Fibroblast of lung (primary cell): ENCODE measurements around the gene GAGE13. TPM values are rescaled to one million over a fixed set of nuclear protein-coding genes. Genes with fewer than 3 reads are reported as not detected.
"Not testable (repeated sequence)": the region's sequence is repeated elsewhere in the genome, so short reads cannot be mapped to it uniquely, and the experiment has no call there.

Experiments used
- DNase-seq, 2 donors: peaks; one replicate each; pipeline versions ENCODE4 v3.0.0 to v3.0.0-alpha.2; 2010; ENCODE audit warnings: low read depth in 2 of 2
- H2AFZ ChIP-seq: 2 replicates; pipeline ENCODE4 v1.5.1; 2012; ENCODE audit warnings: low read length, control low read depth, inconsistent platforms
- H3K27ac ChIP-seq: 2 replicates; pipeline ENCODE4 v1.5.1; 2011; ENCODE audit warnings: low read length, control low read depth; ENCODE audit not compliant: insufficient read depth
- H3K27me3 ChIP-seq: 2 replicates; pipeline ENCODE4 v1.5.1; 2011; ENCODE audit warnings: mild to moderate bottlenecking, low read length; ENCODE audit not compliant: control insufficient read depth, insufficient read depth
- H3K36me3 ChIP-seq: 2 replicates; pipeline ENCODE4 v1.5.1; 2011; ENCODE audit warnings: low read length; ENCODE audit not compliant: control insufficient read depth, insufficient read depth
- H3K4me1 ChIP-seq: 2 replicates; pipeline ENCODE4 v1.5.1; 2011; ENCODE audit warnings: low read length; ENCODE audit not compliant: control insufficient read depth, insufficient read depth; ENCODE audit errors: extremely low read depth
- H3K4me2 ChIP-seq: 2 replicates; pipeline ENCODE4 v1.5.1; 2011; ENCODE audit warnings: low read length, control low read depth; ENCODE audit not compliant: insufficient read depth; ENCODE audit errors: extremely low read depth
- H3K4me3 ChIP-seq, 4 experiments: fragments of 200-600 bp in 1 of 4; sonication (generic) in 1 of 4; replicated peaks in 1 of 4; 2 replicates each; pipeline ENCODE4 v1.5.1; 2011 to 2016; ENCODE audit warnings: low read length in 4 of 4, low read depth in 3 of 4, mild to moderate bottlenecking in 3 of 4, control low read depth in 2 of 4, inconsistent platforms in 1 of 4, mixed read lengths in 1 of 4; ENCODE audit not compliant: insufficient read depth in 1 of 4; ENCODE audit errors: control extremely low read depth in 1 of 4
- H3K79me2 ChIP-seq: 2 replicates; pipeline ENCODE4 v1.5.1; 2012; ENCODE audit warnings: mild to moderate bottlenecking, low read length, inconsistent platforms; ENCODE audit not compliant: control insufficient read depth, insufficient read depth
- H3K9ac ChIP-seq: 2 replicates; pipeline ENCODE4 v1.5.1; 2011; ENCODE audit warnings: mild to moderate bottlenecking, low read length, control low read depth; ENCODE audit not compliant: insufficient read depth
- H3K9me3 ChIP-seq: 2 replicates; pipeline ENCODE4 v1.5.1; 2012; ENCODE audit warnings: low read depth, low read length; ENCODE audit not compliant: control insufficient read depth, insufficient read depth
- H4K20me1 ChIP-seq: 2 replicates; pipeline ENCODE4 v1.5.1; 2011; ENCODE audit warnings: low read length; ENCODE audit not compliant: control insufficient read depth, insufficient read depth; ENCODE audit errors: extremely low read depth
- polyA plus RNA-seq, 2 donors: library from polyadenylated mRNA; depleted of rRNA in 1 of 2; stranded (reverse) in 1 of 2; unstranded in 1 of 2; fragments of >200 nt; gene quantifications; 2 replicates each; pipeline ENCODE4 v1.2.1, GENCODE V29; 2011 to 2012; ENCODE audit warnings: missing spikeins in 1 of 2
- total RNA-seq: library from RNA; depleted of rRNA; stranded (reverse); fragments of >200 nt; gene quantifications from 2 replicates; pipeline ENCODE4 v1.2.1, GENCODE V29; 2014

The GAGE13 gene
- total and polyA plus RNA-seq, 2 donors (not counting 1 experiment from before 2014, with no cell fraction given), result not detected

DNA sequence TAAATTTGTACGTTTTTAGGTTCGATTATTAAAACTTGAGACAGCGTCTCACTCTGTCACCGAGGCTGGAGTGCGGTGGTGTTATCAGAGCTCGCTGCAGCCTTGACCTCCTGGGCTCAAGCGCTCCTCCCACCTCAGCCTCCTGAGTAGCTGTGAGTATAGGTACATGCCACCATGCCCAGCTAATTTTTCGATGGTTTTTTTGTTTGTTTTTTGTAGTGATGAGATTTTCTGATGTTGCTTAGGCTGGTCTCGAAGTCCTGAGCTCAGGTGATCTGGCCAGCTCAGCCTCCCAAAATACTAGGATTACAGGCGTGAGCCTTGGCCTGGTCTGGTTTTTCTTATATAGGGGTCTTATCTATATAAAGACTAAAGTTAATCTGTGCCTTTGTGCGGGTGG, 961 bp upstream of the GAGE13 start:
- H3K27ac ChIP-seq, H3K4me3 ChIP-seq, H2AFZ ChIP-seq, H3K27me3 ChIP-seq, DNase-seq, H3K79me2 ChIP-seq, H3K4me2 ChIP-seq, H4K20me1 ChIP-seq, H3K9ac ChIP-seq, H3K36me3 ChIP-seq, H3K4me1 ChIP-seq, H3K9me3 ChIP-seq: not testable (repeated sequence)

DNA sequence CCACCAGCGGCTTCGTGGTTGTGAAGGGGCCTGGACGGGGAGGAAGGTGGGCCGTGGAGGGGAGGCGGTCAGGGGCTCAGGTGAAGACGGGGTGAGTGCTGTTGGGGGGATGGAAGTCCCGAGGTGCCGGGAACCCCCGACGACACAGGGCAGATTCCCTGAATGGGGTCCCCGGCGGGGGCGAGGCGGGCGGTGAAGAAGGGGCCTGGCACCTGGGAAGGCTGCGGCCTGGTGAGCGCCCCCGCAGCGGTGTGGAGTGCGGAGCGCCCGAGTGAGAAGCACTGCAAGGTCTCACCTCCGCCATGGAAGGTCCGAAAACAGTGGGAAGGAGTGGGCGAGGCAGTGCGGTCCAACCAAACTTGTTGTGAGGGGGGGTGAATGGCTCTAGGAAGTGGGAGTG, 459 bp downstream of the GAGE13 start:
- H3K4me3 ChIP-seq, H3K9me3 ChIP-seq, H3K4me2 ChIP-seq, H3K9ac ChIP-seq, H2AFZ ChIP-seq, H3K36me3 ChIP-seq, H3K79me2 ChIP-seq, H3K27me3 ChIP-seq, H4K20me1 ChIP-seq, H3K4me1 ChIP-seq, H3K27ac ChIP-seq, DNase-seq: not testable (repeated sequence)

DNA sequence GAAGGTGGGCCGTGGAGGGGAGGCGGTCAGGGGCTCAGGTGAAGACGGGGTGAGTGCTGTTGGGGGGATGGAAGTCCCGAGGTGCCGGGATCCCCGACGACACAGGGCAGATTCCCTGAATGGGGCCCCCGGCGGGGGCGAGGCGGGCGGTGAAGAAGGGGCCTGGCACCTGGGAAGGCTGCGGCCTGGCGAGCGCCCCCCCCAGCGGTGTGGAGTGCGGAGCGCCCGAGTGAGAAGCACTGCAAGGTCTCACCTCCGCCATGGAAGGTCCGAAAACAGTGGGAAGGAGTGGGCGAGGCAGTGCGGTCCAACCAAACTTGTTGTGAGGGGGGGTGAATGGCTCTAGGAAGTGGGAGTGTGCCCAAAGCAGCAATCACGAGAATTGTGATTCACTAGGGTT, 10.1 kb downstream of the GAGE13 start:
- not testable (repeated sequence) for H2AFZ ChIP-seq, H3K4me3 ChIP-seq, H3K79me2 ChIP-seq, H3K4me1 ChIP-seq, H4K20me1 ChIP-seq, H3K9ac ChIP-seq, H3K4me2 ChIP-seq, H3K9me3 ChIP-seq, H3K27ac ChIP-seq, H3K27me3 ChIP-seq, H3K36me3 ChIP-seq, DNase-seq

DNA sequence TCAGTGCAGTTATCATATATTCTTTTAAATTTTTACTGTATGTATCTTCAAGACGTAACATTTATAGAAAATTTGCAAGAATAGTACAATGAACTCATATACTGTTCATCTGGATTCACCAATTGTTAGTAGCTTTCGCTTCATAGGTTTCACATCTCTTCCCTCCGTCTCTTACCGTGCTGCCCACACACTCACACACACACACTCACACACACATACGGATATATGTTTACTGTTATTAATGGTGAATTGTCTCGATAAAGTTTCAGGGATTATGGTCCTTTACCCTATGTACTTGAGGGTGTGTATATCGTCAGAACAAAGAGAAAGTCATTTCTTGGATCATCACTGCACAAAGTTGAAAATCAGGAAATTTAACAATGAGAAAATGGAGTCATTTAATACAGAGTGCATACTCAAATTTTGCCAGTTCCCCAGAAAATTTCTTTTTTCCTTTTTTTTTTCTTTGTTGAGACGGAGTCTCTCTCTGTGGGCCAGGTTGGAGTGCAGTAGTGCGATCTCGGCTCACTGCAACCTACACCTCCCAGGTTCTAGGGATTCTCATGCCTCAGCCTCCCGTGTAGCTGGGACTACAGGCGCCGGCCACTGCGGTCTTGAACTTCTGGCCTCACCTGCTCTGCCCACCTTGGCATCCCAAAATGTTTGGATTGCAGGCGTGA, 13.3 kb downstream of the GAGE13 start:
- not testable (repeated sequence) for H3K27ac ChIP-seq, H3K27me3 ChIP-seq, H3K4me2 ChIP-seq

DNA sequence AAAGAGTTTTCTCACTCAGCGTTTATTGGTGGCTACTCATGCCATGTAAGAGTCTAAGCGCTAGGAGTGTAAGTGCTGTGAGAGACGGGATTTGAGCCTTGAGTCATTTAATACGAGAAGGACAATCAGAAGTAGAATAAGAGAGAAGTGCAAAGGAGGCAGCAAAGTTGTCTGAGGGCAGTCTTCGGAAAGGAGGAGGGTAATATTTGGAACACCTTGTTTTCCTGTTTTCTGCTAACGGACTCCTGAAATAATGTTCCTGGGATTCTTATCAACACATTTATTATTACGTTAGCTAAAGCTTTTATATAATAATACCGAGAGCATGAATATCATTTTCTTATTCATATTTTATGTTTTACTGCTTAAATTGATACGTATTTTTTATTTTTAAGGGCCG, 14.0 kb downstream of the GAGE13 start:
- H3K36me3 ChIP-seq, H3K9ac ChIP-seq, H3K27ac ChIP-seq, H3K4me1 ChIP-seq, H3K4me2 ChIP-seq, H2AFZ ChIP-seq, DNase-seq, H3K79me2 ChIP-seq, H4K20me1 ChIP-seq, H3K27me3 ChIP-seq, H3K9me3 ChIP-seq, H3K4me3 ChIP-seq: not testable (repeated sequence)

More for the DNA sequence above, 13.3 kb downstream of the GAGE13 start:
- not testable (repeated sequence) for H2AFZ ChIP-seq, H3K9ac ChIP-seq, H3K9me3 ChIP-seq, H3K4me3 ChIP-seq, H3K79me2 ChIP-seq, H4K20me1 ChIP-seq, H3K4me1 ChIP-seq, DNase-seq, H3K36me3 ChIP-seq

DNA sequence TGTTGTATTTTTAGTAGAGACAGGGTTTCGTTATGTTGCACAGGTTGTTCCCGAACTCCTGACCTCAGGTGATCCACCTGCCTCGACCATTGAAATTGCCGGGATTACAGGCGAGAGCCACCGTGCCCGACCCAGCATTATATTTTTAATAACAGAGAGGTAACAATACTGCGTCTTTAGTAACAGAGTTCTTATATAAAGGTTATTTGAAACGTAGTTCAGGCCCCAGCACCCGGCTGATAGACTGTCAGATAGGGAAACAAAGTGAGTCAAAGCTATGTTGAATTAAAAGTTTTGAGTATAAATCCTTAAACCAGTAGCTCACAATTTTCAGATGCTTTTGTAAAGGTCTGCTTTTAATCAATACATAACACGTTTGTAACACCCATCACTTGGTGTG, 14.8 kb downstream of the GAGE13 start:
- not testable (repeated sequence) for H3K9me3 ChIP-seq, H3K4me3 ChIP-seq, H3K79me2 ChIP-seq, H4K20me1 ChIP-seq, H2AFZ ChIP-seq, H3K36me3 ChIP-seq, H3K27ac ChIP-seq, H3K4me2 ChIP-seq, H3K27me3 ChIP-seq, DNase-seq, H3K4me1 ChIP-seq, H3K9ac ChIP-seq
